Fibroblast of skin of abdomen (primary cell): ENCODE results near the gene CHAF1A.

Experiments used
- DNase-seq: peaks from one replicate; pipeline ENCODE4 v3.0.0-alpha.2; 2013

The CHAF1A gene

DNA sequence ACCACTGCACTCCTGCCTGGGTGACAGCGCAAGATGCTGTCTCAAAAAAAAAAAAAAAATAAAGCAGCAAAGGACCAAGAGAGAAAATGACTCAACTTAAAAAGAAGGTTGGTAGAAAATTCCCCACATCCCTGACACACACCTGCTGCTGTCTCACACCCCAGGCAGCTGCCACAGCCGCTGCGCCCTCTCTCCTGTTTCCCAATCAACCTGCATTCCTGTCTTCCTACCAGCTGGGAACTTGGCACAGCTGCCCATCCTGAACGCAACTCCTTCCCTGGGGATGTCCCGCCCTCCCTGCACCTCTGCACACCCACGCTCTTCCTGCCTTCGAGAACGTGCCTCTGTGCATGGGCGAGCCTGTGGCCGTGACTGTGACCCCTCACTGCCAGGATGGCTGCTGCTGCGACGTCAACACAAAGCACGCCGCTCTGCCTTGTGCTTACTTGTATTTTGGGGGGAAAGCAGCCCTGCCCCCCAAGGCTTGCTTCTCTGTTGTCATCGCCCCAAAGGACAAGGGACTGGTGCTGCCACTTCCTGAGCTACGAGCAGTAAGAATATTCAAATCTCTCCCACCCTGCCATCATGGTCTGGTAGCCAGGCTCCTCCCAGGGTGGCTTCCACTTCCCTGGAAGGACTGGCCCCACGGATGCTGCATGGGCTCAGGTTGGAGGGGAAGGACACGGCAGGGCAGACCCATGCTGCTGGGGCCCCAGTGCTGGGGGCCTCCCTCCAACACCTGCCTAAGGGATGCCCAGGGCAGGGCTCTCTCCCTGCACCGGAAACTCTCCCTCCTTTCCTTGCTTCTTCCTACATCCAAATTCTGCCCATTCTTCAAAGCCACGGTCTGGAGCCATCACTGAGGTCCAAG, 22.8 kb upstream of the CHAF1A start:
- DNase-seq = no peak

- no peak for DNase-seq
Measured at GRCh38 chr19:4380254-4380727, 22.1 kb upstream of the CHAF1A start.

GRCh38 chr19:4385291-4386040, 17.0 kb upstream of the CHAF1A start:
- no peak for DNase-seq

DNA sequence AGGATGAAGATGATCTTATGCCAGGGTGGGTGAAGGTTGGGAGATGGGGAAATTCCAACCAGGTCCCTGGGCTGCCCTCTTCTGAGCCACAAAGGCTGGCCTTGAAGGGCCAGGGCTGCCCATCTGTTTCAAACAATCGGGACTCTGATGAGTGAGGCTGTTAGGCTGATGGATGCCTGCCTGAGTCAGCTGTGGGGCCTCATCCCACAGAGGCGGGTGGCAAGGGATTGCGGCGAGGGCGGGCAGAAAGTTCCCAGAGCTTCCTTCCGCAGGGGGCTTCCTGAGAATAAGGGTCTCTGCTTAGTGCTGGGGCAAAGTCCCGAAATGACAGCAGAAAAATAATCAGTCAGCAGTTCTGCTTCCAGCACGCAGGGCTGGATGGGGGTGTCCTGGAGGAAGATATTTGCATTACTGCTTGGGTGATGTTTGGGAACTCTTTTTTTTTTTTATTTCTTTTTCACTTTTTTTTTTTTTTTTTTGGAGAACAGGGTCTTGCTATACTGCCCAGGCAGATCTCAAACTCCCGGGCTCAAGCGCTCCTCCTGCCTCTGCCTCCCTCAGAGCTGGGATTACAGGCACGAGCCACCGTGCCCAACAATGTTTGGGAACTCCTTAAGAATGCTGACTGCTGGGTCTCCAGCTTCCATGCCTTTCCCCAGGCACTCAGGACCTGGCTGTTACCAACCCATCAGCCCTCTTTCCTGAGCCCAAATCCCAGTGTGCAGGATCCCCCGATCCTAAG, 16.2 kb upstream of the CHAF1A start:
- no peak for DNase-seq

DNA sequence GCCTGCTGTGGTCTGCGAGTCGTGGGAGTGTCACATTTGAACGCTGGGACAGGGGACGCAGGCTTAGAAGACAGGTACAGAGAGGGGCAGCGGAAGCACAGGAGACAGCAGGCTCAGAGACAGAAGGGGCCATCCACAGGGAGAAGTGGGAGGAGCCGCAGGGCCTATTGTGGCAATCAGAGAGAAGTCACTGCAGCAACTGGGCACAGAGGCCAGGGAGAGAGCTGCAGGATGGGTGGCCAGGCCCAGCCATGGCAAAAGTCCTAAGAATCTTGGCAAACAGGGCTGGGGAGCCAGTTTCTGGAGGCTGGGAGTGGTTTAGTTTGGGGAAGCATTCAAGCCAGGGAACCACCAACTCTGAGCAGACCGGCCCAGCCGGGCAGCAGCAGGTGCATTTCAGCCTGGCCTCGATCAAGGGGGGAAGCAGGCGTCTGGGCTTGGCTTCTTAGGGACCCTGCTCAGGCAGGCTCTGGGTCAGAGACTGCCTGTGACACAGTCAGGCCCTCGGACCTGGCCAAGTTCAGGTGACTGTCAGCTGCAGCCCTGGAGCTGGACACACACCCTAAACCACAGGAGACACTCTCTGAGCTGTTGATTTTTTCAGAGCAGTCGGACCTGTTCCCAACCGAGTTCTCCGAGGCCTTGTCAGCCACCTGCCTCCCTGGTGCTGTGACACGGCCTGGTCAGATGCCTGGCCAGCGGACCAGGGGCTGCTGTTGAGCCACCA, 13.9 kb upstream of the CHAF1A start:
- DNase-seq = no peak

DNA sequence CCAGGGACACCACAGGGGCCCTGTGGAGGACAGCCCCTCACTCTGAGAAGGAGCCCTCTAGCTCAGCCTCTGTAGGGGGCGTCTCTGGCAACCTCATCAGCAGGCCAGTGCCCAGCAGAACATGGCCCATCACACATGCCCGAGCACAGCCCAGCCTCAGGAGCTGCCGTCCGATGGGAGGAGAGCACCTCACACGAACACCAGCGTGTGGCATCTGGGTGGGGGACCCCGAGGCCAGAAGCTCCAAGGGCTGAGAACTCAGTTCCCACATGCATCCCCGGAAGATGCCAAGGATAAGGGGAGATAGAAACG, 13.4 kb upstream of the CHAF1A start:
- DNase-seq = no peak

GRCh38 chr19:4389511-4390016, 12.9 kb upstream of the CHAF1A start:
- DNase-seq = no peak

- no peak for DNase-seq
Measured at GRCh38 chr19:4390017-4390566, 12.3 kb upstream of the CHAF1A start.

GRCh38 chr19:4390567-4391305, 11.7 kb upstream of the CHAF1A start:
- DNase-seq = no peak

GRCh38 chr19:4391306-4391693, 11.1 kb upstream of the CHAF1A start:
- DNase-seq = no peak

- no peak for DNase-seq
Measured at GRCh38 chr19:4391701-4392483, 10.5 kb upstream of the CHAF1A start.

DNA sequence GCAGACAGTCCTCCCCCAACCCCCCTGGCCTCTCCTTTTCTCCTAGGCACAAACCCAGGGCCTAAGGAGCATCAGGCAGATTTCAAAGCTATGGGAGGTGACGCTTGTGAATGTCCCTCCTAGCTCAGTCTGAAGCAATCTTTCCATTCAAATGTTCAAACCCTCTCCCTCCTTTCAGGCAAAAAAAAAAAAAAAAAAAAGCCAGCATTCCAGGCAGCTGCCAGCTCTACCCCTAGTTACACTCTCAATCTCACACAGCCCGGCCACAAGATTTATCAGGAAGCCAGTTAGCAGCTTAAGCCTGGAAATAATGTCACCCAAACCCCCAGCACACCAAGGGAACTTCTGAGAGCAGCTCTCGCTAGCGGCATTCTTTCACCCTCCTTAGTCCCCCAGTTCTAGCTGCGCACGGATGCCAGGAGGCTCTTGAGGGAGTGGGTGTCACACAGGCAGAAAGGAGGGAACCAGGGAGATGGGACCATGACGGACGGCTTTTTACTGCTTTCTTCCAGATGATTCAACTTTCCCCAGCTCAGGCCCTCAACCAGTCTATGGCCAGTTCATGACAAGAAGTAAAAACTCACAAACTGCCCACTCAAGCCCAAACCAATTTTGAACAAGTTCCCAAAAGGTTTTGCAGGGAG, 8.4 kb upstream of the CHAF1A start:
- DNase-seq = peak; percentile 47

GRCh38 chr19:4396949-4397783, 5.3 kb upstream of the CHAF1A start:
- no peak for DNase-seq

- DNase-seq = no peak
Measured at GRCh38 chr19:4399812-4400134, 2.7 kb upstream of the CHAF1A start.

DNA sequence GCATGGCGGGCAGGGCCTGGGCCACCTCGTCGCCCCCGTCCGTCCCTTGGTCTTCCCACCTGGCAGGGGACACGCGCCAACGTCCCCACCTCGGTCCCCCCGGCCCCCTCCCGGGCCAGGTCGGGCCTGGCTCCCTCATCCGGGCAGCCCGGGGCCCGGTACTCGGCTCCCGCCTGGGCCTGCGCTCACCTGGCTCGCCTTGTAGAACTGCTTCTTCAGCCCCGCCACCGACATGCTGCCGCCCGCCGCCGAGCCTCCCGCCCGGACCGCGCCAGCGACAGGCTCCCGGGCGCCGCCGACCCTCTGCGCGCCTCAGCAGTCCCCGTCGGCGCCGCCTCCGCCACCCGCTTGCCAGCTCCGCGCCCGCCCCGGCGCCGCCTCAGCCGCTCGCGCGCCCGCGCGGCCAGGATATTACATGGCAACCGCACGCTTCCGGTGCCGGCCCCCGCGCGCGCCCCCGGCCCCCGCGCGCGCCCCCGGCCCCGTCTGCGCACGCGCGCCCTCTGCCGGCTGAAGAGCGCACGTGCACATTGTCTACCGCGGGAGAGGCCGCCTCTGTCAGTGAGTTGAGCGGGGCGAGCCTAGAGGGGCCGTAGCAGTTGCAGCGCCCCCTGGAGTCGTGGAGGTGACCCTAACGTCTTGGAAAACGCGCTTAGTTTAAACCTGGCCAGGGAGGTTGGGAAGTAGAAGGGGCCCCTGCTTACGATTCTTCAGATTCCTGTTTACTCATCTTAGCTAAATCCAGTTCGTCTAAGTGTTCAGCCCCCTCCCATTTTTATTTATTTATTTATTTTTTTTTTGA, 2.1 kb upstream of the CHAF1A start, which contains the start of gene SH3GL1:
Gene SH3GL1 (minus strand): TSS at position 413 of the 802 bp plus-strand sequence. CDS start 179 bp downstream, at position 234.
- peak; percentile 88 for DNase-seq

GRCh38 chr19:4401769-4402170, 670 bp upstream of the CHAF1A start:
- no peak for DNase-seq

- DNase-seq = no peak
Measured at GRCh38 chr19:4403005-4403761, 743 bp downstream of the CHAF1A start.
